GM12878 (cell line): Measurements from ENCODE around the gene TRAPPC4. TPM values are rescaled to one million over a fixed set of nuclear protein-coding genes. Genes with fewer than 3 reads are reported as not detected.

Experiments
- ATAC-seq: fragments of 200-7000 bp; cut with Tn5 transposase; 3 replicates; pipeline ENCODE4 v1.9.1; 2020; ENCODE audit warnings: mild to moderate bottlenecking, moderate library complexity
- BruUV-seq: library from RNA; stranded (reverse); fragments of 400-500 nt; replicated peaks from 2 replicates; lab custom pipeline; 2021; lab: Mats Ljungman, UMichigan
- CTCF ChIA-PET: fragments of 300-600 bp; sonication (Branson Sonifier 250); formaldehyde crosslinking; extraction: SDS; loops from one replicate; lab custom pipeline; 2021; ENCODE audit warnings: inconsistent platforms; lab: Yijun Ruan, JAX
- POLR2A ChIA-PET: fragments of 350-600 bp; formaldehyde crosslinking; extraction: SDS; loops from one replicate; lab custom pipeline; 2021; ENCODE audit warnings: inconsistent platforms; lab: Charles Lee
- RAD21 ChIA-PET: fragments of 300-600 bp; sonication (Branson Sonifier 250); formaldehyde crosslinking; loops from one replicate; lab custom pipeline; 2023; ENCODE audit warnings: antibody characterized with exemption; ENCODE audit not compliant: unreplicated experiment; lab: Charles Lee
- SMC1A ChIA-PET: fragments of 300-600 bp; sonication (Branson Sonifier 250); formaldehyde crosslinking; loops from one replicate; lab custom pipeline; 2023; ENCODE audit not compliant: unreplicated experiment, uncharacterized antibody; lab: Charles Lee
- DNase-seq: peaks from one replicate; pipeline ENCODE4 v3.0.0-alpha.2; 2011; ENCODE audit warnings: low read depth, low spot score
- FAIRE-seq: peaks from 3 replicates; lab custom pipeline; 2011; peaks lifted over from hg19 to GRCh38; lab: Jason Lieb, UNC
- H2AFZ ChIP-seq: 2 replicates; pipeline ENCODE4 v1.6.0; 2011; ENCODE audit warnings: low read depth, low read length, control low read depth; ENCODE audit not compliant: control insufficient read depth
- H3K27ac ChIP-seq: 2 replicates; pipeline ENCODE4 v1.5.1; 2011; ENCODE audit warnings: control low read depth; ENCODE audit not compliant: control insufficient read depth, insufficient read depth
- H3K27me3 ChIP-seq, 2 experiments: replicated peaks in 1 of 2; 2 replicates each; pipeline versions ENCODE4 v1.6.0 to v1.6.1; 2011; ENCODE audit warnings: low read length in 1 of 2; ENCODE audit not compliant: control insufficient read depth in 2 of 2, insufficient read depth in 2 of 2
- H3K36me3 ChIP-seq, 2 experiments: 2 replicates each; pipeline ENCODE4 v1.5.1; 2011; ENCODE audit warnings: low read length in 1 of 2; ENCODE audit not compliant: control insufficient read depth in 2 of 2, insufficient read depth in 2 of 2
- H3K4me1 ChIP-seq: 2 replicates; pipeline ENCODE4 v1.6.1; 2011; ENCODE audit warnings: mild to moderate bottlenecking, low read length, moderate library complexity, mixed read lengths; ENCODE audit not compliant: control insufficient read depth, insufficient read depth
- H3K4me2 ChIP-seq: 2 replicates; pipeline ENCODE4 v1.6.0; 2011; ENCODE audit warnings: control low read depth; ENCODE audit not compliant: control insufficient read depth, insufficient read depth
- H3K4me3 ChIP-seq: fragments of 200-600 bp; sonication (generic); 2 replicates; pipeline ENCODE4 v1.5.1; 2016
- H3K79me2 ChIP-seq: 2 replicates; pipeline ENCODE4 v1.6.0; 2011; ENCODE audit warnings: low read length; ENCODE audit not compliant: control insufficient read depth, insufficient read depth
- H3K9ac ChIP-seq: 2 replicates; pipeline ENCODE4 v1.8.0; 2011; ENCODE audit warnings: low read length, control low read depth, mixed read lengths; ENCODE audit not compliant: control insufficient read depth, insufficient read depth
- H3K9me3 ChIP-seq: replicated peaks from 3 replicates; pipeline ENCODE4 v1.5.1; 2011; ENCODE audit warnings: mild to moderate bottlenecking, low read length; ENCODE audit not compliant: control insufficient read depth, insufficient read depth
- H4K20me1 ChIP-seq: 2 replicates; pipeline ENCODE4 v1.6.0; 2011; ENCODE audit not compliant: control insufficient read depth, insufficient read depth
- BCL11A ChIP-seq: IDR thresholded peaks from 2 replicates; pipeline ENCODE4 v1.6.1; 2011; ENCODE audit warnings: low read depth, low read length
- CHD4 ChIP-seq: fragments of 200-600 bp; sonication (generic); IDR thresholded peaks from 2 replicates; pipeline ENCODE4 v1.6.1; 2016; ENCODE audit warnings: mild to moderate bottlenecking
- EED ChIP-seq: sonication (generic); IDR thresholded peaks from 2 replicates; pipeline ENCODE4 v1.6.1; 2016; ENCODE audit warnings: antibody characterized with exemption, low read depth
- MTA3 ChIP-seq: IDR thresholded peaks from 2 replicates; pipeline ENCODE4 v1.6.1; 2012; ENCODE audit warnings: low read length, inconsistent platforms, borderline replicate concordance
- NBN ChIP-seq: fragments of 450-650 bp; IDR thresholded peaks from 2 replicates; pipeline ENCODE4 v1.6.1; 2016
- POLR2A ChIP-seq: IDR thresholded peaks from 2 replicates; pipeline ENCODE4 v1.6.1; 2011; ENCODE audit warnings: low read depth, mild to moderate bottlenecking, low read length
- POLR2AphosphoS5 ChIP-seq: IDR thresholded peaks from 2 replicates; pipeline ENCODE4 v1.6.1; 2011; ENCODE audit warnings: mild to moderate bottlenecking, low read length, inconsistent platforms
- SPI1 ChIP-seq: IDR thresholded peaks from 2 replicates; pipeline ENCODE4 v1.6.1; 2011; ENCODE audit warnings: low read depth, mild to moderate bottlenecking, low read length, moderate library complexity, borderline replicate concordance; ENCODE audit not compliant: insufficient read depth
- TBL1XR1 ChIP-seq: IDR thresholded peaks from 2 replicates; pipeline ENCODE4 v1.6.1; 2012; ENCODE audit warnings: low read depth, low read length, improper control_type of control experiment
- TCF3 ChIP-seq: IDR thresholded peaks from 2 replicates; pipeline ENCODE4 v1.6.1; 2012; ENCODE audit warnings: low read depth, mild to moderate bottlenecking, low read length, borderline replicate concordance; ENCODE audit not compliant: insufficient read depth
- YY1 ChIP-seq: IDR thresholded peaks from 2 replicates; pipeline ENCODE4 v1.6.1; 2011; ENCODE audit warnings: low read depth, mild to moderate bottlenecking, low read length
- WGBS: methylation state at CpG from one replicate; pipeline ENCODE4 v1.1.6; 2016; ENCODE audit warnings: low lambda C conversion rate; ENCODE audit not compliant: insufficient replicate concordance, insufficient coverage; ENCODE audit errors: missing lambda C conversion rate; 5-methylcytosine and 5-hydroxymethylcytosine counted together
- in situ Hi-C: fragments of 300-500 bp; cut with MboI; formaldehyde crosslinking; loops from 9 replicates; pipeline ENCODE4 v1.14.3; 2018; ENCODE audit warnings: mixed read lengths
- intact Hi-C: fragments of 100-400 bp; cut with micrococcal nuclease; formaldehyde crosslinking; loops from one replicate; pipeline ENCODE4 v1.14.2; 2022; ENCODE audit not compliant: unreplicated experiment
- polyA plus RNA-seq, 11 experiments: library from polyadenylated mRNA; depleted of rRNA in 4 of 11; unstranded in 6 of 11; stranded (reverse) in 5 of 11; fragments of >200 nt; fragmentation: Nextera tagmentation in 4 of 11; fragmentation: Illumina TruSeq in 1 of 11; extraction: Ambion mirVana in 4 of 11; extraction: Trizol in 1 of 11; gene quantifications; 1 replicate in 1 of 11; 2 replicates in 10 of 11; pipeline versions ENCODE4 v1.2.1 to v1.2.3, GENCODE V29; 2011 to 2016; ENCODE audit warnings: inconsistent platforms in 2 of 11, missing spikeins in 2 of 11, low read depth in 1 of 11
- total RNA-seq, 4 experiments: library from RNA; depleted of rRNA in 3 of 4; stranded (reverse); fragments of >200 nt in 3 of 4; fragmentation: Illumina TruSeq in 1 of 4; extraction: Trizol in 1 of 4; gene quantifications; 2 replicates each; pipeline versions ENCODE4 v1.2.1 to v1.2.3, GENCODE V29; 2013 to 2021
- TF ChIP-seq, protein P1 (sequence below): fragments of 450-650 bp; IDR thresholded peaks from 2 replicates; pipeline ENCODE4 v1.6.1; 2017; ENCODE audit warnings: mild to moderate bottlenecking
- TF ChIP-seq, protein P2 (sequence below): fragments of 450-650 bp; formaldehyde crosslinking; IDR thresholded peaks from 2 replicates; pipeline ENCODE4 v1.4.0; 2020; ENCODE audit warnings: mild to moderate bottlenecking, moderate library complexity
- TF ChIP-seq, protein P3 (sequence below): fragments of 450-650 bp; formaldehyde crosslinking; IDR thresholded peaks from 2 replicates; pipeline ENCODE4 v1.5.0; 2022; ENCODE audit warnings: mild to moderate bottlenecking, missing genetic modification characterization

TRAPPC4 gene
- total and polyA plus RNA-seq, 10 of the 15 experiments (the other 5 are each of a cell fraction or from before 2014, with no cell fraction given) = 61.6 to 231 (median 98.8) TPM

DNA sequence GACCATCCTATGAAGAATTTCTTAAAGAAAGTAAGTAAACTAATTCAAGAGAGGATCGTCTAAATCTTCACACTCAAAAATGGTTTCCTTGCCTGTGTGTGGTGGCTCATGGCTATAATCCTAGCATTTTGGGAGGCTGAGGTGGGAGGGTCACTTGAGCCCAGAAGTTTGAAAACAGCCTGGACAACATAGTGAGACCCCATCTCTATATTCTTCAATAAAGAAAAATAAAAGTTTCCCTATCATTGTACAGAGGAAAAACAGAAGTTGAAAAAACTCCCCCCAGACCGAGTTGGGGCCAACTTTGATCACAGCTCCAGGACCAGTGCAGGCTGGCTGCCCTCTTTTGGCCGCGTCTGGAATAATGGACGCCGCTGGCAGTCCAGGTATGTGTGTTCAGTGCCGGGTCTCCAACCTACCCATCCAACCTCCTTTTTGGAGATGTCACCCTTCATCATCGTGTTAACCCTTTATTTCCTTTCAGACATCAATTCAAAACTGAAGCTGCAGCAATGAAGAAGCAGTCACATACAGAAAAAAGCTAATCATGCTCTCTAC is 3.4 kb upstream of the TRAPPC4 start:
- TF ChIP-seq, protein P1, sequence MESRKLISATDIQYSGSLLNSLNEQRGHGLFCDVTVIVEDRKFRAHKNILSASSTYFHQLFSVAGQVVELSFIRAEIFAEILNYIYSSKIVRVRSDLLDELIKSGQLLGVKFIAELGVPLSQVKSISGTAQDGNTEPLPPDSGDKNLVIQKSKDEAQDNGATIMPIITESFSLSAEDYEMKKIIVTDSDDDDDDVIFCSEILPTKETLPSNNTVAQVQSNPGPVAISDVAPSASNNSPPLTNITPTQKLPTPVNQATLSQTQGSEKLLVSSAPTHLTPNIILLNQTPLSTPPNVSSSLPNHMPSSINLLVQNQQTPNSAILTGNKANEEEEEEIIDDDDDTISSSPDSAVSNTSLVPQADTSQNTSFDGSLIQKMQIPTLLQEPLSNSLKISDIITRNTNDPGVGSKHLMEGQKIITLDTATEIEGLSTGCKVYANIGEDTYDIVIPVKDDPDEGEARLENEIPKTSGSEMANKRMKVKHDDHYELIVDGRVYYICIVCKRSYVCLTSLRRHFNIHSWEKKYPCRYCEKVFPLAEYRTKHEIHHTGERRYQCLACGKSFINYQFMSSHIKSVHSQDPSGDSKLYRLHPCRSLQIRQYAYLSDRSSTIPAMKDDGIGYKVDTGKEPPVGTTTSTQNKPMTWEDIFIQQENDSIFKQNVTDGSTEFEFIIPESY = peak; percentile 59; the same call in 1 of the 2 replicates
- TF ChIP-seq, protein P2, sequence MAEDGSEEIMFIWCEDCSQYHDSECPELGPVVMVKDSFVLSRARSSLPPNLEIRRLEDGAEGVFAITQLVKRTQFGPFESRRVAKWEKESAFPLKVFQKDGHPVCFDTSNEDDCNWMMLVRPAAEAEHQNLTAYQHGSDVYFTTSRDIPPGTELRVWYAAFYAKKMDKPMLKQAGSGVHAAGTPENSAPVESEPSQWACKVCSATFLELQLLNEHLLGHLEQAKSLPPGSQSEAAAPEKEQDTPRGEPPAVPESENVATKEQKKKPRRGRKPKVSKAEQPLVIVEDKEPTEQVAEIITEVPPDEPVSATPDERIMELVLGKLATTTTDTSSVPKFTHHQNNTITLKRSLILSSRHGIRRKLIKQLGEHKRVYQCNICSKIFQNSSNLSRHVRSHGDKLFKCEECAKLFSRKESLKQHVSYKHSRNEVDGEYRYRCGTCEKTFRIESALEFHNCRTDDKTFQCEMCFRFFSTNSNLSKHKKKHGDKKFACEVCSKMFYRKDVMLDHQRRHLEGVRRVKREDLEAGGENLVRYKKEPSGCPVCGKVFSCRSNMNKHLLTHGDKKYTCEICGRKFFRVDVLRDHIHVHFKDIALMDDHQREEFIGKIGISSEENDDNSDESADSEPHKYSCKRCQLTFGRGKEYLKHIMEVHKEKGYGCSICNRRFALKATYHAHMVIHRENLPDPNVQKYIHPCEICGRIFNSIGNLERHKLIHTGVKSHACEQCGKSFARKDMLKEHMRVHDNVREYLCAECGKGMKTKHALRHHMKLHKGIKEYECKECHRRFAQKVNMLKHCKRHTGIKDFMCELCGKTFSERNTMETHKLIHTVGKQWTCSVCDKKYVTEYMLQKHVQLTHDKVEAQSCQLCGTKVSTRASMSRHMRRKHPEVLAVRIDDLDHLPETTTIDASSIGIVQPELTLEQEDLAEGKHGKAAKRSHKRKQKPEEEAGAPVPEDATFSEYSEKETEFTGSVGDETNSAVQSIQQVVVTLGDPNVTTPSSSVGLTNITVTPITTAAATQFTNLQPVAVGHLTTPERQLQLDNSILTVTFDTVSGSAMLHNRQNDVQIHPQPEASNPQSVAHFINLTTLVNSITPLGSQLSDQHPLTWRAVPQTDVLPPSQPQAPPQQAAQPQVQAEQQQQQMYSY (CRISPR knock-in tag) = no peak
- TF ChIP-seq, protein P3, sequence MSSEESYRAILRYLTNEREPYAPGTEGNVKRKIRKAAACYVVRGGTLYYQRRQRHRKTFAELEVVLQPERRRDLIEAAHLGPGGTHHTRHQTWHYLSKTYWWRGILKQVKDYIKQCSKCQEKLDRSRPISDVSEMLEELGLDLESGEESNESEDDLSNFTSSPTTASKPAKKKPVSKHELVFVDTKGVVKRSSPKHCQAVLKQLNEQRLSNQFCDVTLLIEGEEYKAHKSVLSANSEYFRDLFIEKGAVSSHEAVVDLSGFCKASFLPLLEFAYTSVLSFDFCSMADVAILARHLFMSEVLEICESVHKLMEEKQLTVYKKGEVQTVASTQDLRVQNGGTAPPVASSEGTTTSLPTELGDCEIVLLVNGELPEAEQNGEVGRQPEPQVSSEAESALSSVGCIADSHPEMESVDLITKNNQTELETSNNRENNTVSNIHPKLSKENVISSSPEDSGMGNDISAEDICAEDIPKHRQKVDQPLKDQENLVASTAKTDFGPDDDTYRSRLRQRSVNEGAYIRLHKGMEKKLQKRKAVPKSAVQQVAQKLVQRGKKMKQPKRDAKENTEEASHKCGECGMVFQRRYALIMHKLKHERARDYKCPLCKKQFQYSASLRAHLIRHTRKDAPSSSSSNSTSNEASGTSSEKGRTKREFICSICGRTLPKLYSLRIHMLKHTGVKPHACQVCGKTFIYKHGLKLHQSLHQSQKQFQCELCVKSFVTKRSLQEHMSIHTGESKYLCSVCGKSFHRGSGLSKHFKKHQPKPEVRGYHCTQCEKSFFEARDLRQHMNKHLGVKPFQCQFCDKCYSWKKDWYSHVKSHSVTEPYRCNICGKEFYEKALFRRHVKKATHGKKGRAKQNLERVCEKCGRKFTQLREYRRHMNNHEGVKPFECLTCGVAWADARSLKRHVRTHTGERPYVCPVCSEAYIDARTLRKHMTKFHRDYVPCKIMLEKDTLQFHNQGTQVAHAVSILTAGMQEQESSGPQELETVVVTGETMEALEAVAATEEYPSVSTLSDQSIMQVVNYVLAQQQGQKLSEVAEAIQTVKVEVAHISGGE = no peak
- TF ChIP-seq BCL11A = no peak
- 0 out of 2 replicates have a peak, but pooled peaks have one; percentile 56 for TF ChIP-seq POLR2AphosphoS5
- no peak for TF ChIP-seq NBN
- no peak for TF ChIP-seq TBL1XR1
- TF ChIP-seq SPI1 = no peak
- TF ChIP-seq POLR2A = peak; percentile 29
- no peak for TF ChIP-seq TCF3
- no peak for TF ChIP-seq EED
- TF ChIP-seq CHD4 = no peak
- no peak for TF ChIP-seq MTA3
- peak; percentile 48; the same call in 1 of the 2 replicates for TF ChIP-seq YY1
- H3K36me3 ChIP-seq = peaks cover 17 to 24% of the 10 kb centered on the region in 2 experiments
- POLR2A ChIA-PET = interaction anchor here (1.0 to 1.8 kb wide), 6 partner anchors 13 to 40 kb away, joined by 3 to 9 read pairs (median 3); no protein-coding TSS in a partner anchor
- ATAC-seq (no peak), DNase-seq (no peak), FAIRE-seq (no peak)
- no peak overlapping the region for H3K9ac ChIP-seq
- H3K4me2 ChIP-seq = no peak overlapping the region
- H2AFZ ChIP-seq = no peak overlapping the region
- WGBS = 86% methylated on average over 8 of the region's 8 CpGs
- SMC1A ChIA-PET = interaction anchor here (1.1 to 6.4 kb wide), 3 partner anchors 12 to 17 kb away, joined by 4 to 40 read pairs (median 26); partner anchors contain the start of genes CENATAC and SLC37A4
- RAD21 ChIA-PET = interaction anchor here (0.8 to 1.4 kb wide), 4 partner anchors 10 to 323 kb away, joined by 3 read pairs; partner anchors contain the start of gene SLC37A4
- H3K9me3 ChIP-seq = no peaks in the 10 kb centered on the region; the same call in 2 of the 3 replicates
- H3K27ac ChIP-seq = no peak overlapping the region
- in situ Hi-C loops (no loop called here), intact Hi-C loops (loop anchor here (5.0 kb wide), 1 partner anchor 87 kb away; the partner anchor contains the start of gene DPAGT1)
- peaks cover 45% of the 10 kb centered on the region for H3K79me2 ChIP-seq
- H4K20me1 ChIP-seq = no peaks in the 10 kb centered on the region
- CTCF ChIA-PET = interaction anchor here (0.7 to 2.5 kb wide), 7 partner anchors 12 to 309 kb away, joined by 3 to 8 read pairs (median 3); no protein-coding TSS in a partner anchor
- H3K4me3 ChIP-seq = no peak overlapping the region
- H3K4me1 ChIP-seq = no peaks in the 10 kb centered on the region; the same call in 1 of the 2 replicates
- BruUV-seq = no TSS peak
- H3K27me3 ChIP-seq = no peaks in the 10 kb centered on the region
